Cardiac fibroblast (primary cell): ENCODE results near the gene SEC31B.

Experiments
- DNase-seq, 2 donors: peaks; one replicate each; pipeline versions ENCODE4 v3.0.0 to v3.0.0-alpha.2; 2010; ENCODE audit warnings: low read depth in 2 of 2
- H3K4me3 ChIP-seq, 2 donors: replicated peaks in 1 of 2; 1 replicate in 1 of 2; 2 replicates in 1 of 2; pipeline ENCODE4 v1.5.1; 2011; ENCODE audit warnings: low read depth in 2 of 2, low read length in 2 of 2, mild to moderate bottlenecking in 2 of 2, moderate library complexity in 1 of 2
- CTCF ChIP-seq: IDR thresholded peaks from one replicate; pipeline ENCODE4 v1.5.1; 2011; ENCODE audit warnings: low read depth, mild to moderate bottlenecking, low read length, inconsistent platforms

Gene SEC31B

DNA sequence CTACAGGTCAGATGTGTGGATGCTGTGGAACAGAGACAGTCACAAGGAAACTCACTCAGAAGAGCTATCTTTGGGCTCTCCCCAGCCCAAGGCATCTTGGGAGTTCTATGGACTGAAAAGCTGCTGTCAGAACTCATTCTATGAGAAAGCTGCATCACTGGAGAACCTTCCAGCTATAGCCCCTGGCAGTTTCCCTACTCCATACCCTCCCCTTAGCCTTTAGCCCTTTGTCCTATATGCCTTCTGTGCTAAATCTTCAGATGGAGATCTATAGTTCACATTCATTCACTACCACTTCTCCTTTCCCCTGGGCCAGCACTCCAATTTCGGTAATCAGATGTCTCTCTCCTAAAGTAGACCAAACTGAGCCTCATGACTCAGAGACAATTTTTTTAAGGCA is 49.9 kb downstream of the SEC31B start:
- TF ChIP-seq CTCF, result no peak
- DNase-seq, result no peak
- H3K4me3 ChIP-seq, result no peak overlapping the region

DNA sequence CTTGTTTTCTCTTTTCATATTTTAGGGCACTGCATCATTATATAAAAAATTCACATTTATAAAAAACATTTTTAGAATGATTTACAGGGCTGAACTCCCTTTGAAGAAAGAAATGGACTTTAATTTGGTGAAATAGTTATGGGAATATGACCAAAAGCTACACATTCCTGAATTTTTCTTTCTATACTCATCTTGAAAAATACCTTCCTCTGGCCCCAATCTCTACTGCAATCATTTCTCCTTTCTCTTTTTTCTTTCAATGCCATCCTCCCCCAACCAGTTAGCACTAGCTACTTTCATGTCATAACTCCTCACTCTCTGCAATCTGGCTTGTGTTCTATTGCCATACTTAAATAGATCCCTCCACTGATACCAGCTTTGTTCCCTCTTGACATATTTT is 50.7 kb downstream of the SEC31B start:
- TF ChIP-seq CTCF, result no peak
- DNase-seq, result no peak
- no peak overlapping the region for H3K4me3 ChIP-seq

GRCh38 chr10:100468322-100468721 is 51.3 kb downstream of the SEC31B start:
- TF ChIP-seq CTCF, result no peak
- no peak for DNase-seq
- no peak overlapping the region for H3K4me3 ChIP-seq

GRCh38 chr10:100462709-100463108 is 57.0 kb downstream of the SEC31B start, which contains the start of gene WNT8B:
Gene WNT8B (plus strand): TSS chr10:100463009. CDS start chr10:100463169, 160 bp downstream.
- no peak within 1 kb of the TSS for H3K4me3 ChIP-seq
- no peak for DNase-seq
- no peak for TF ChIP-seq CTCF

DNA sequence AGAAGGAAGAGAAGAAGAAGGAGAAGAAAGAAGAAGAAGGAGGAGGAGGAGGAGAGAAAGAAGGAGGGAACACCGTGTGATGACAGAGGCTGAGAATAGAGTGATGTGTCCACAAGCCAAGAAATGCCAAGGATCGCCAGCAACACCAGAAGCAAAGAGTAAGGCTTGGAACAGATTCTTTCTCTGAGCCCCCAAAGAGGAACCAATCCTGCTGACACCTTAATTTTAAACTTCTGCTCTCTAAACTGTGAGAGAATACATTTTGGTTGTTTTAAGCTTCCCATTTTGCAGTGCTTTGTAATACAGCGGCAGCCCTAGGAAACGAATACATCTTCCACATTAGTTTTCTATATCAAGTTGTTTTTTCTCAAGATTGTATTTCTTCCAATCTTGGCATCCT is 70.7 kb downstream of the SEC31B start:
- H3K4me3 ChIP-seq, result no peak overlapping the region
- no peak for TF ChIP-seq CTCF
- DNase-seq, result no peak

DNA sequence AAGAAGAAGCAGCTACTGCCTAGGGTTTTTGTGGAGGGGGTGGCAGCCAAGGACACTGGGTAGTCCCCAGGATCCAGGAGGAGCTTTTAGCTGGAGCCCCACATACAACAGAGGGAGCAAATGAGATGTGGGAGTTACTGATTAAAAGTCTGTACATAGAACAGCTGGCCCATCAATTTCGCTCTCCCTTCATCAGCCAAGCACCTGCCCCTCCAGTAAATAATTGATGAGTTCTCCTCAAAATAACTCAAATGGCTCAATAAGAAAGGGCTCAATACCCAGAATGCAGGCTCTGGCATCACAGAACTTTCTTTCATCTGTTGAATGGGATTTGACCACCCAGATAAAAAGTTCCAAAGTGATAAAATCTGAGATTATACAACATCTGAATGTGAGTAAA is 72.0 kb downstream of the SEC31B start:
- H3K4me3 ChIP-seq, result no peak overlapping the region
- no peak for TF ChIP-seq CTCF
- no peak for DNase-seq

- DNase-seq, result no peak
- no peak overlapping the region for H3K4me3 ChIP-seq
- no peak for TF ChIP-seq CTCF
These were observed 73.4 kb downstream of the SEC31B start for GRCh38 chr10:100446130-100446761.
